GM12878 (cell line): Measurements from ENCODE around the gene TRAPPC6A. TPM values are rescaled to one million over a fixed set of nuclear protein-coding genes. Genes with fewer than 3 reads are reported as not detected.

Source experiments
- ATAC-seq: fragments of 200-7000 bp; cut with Tn5 transposase; 3 replicates; pipeline ENCODE4 v1.9.1; 2020; ENCODE audit warnings: mild to moderate bottlenecking, moderate library complexity
- BruUV-seq: library from RNA; stranded (reverse); fragments of 400-500 nt; replicated peaks from 2 replicates; lab custom pipeline; 2021; lab: Mats Ljungman, UMichigan
- CTCF ChIA-PET: fragments of 300-600 bp; sonication (Branson Sonifier 250); formaldehyde crosslinking; extraction: SDS; loops from one replicate; lab custom pipeline; 2021; ENCODE audit warnings: inconsistent platforms; lab: Yijun Ruan, JAX
- POLR2A ChIA-PET: fragments of 350-600 bp; formaldehyde crosslinking; extraction: SDS; loops from one replicate; lab custom pipeline; 2021; ENCODE audit warnings: inconsistent platforms; lab: Charles Lee
- RAD21 ChIA-PET: fragments of 300-600 bp; sonication (Branson Sonifier 250); formaldehyde crosslinking; loops from one replicate; lab custom pipeline; 2023; ENCODE audit warnings: antibody characterized with exemption; ENCODE audit not compliant: unreplicated experiment; lab: Charles Lee
- SMC1A ChIA-PET: fragments of 300-600 bp; sonication (Branson Sonifier 250); formaldehyde crosslinking; loops from one replicate; lab custom pipeline; 2023; ENCODE audit not compliant: unreplicated experiment, uncharacterized antibody; lab: Charles Lee
- DNase-seq: peaks from one replicate; pipeline ENCODE4 v3.0.0-alpha.2; 2011; ENCODE audit warnings: low read depth, low spot score
- FAIRE-seq: peaks from 3 replicates; lab custom pipeline; 2011; peaks lifted over from hg19 to GRCh38; lab: Jason Lieb, UNC
- H2AFZ ChIP-seq: 2 replicates; pipeline ENCODE4 v1.6.0; 2011; ENCODE audit warnings: low read depth, low read length, control low read depth; ENCODE audit not compliant: control insufficient read depth
- H3K27ac ChIP-seq: 2 replicates; pipeline ENCODE4 v1.5.1; 2011; ENCODE audit warnings: control low read depth; ENCODE audit not compliant: control insufficient read depth, insufficient read depth
- H3K27me3 ChIP-seq, 2 experiments: replicated peaks in 1 of 2; 2 replicates each; pipeline versions ENCODE4 v1.6.0 to v1.6.1; 2011; ENCODE audit warnings: low read length in 1 of 2; ENCODE audit not compliant: control insufficient read depth in 2 of 2, insufficient read depth in 2 of 2
- H3K36me3 ChIP-seq, 2 experiments: 2 replicates each; pipeline ENCODE4 v1.5.1; 2011; ENCODE audit warnings: low read length in 1 of 2; ENCODE audit not compliant: control insufficient read depth in 2 of 2, insufficient read depth in 2 of 2
- H3K4me1 ChIP-seq: 2 replicates; pipeline ENCODE4 v1.6.1; 2011; ENCODE audit warnings: mild to moderate bottlenecking, low read length, moderate library complexity, mixed read lengths; ENCODE audit not compliant: control insufficient read depth, insufficient read depth
- H3K4me2 ChIP-seq: 2 replicates; pipeline ENCODE4 v1.6.0; 2011; ENCODE audit warnings: control low read depth; ENCODE audit not compliant: control insufficient read depth, insufficient read depth
- H3K4me3 ChIP-seq: fragments of 200-600 bp; sonication (generic); 2 replicates; pipeline ENCODE4 v1.5.1; 2016
- H3K79me2 ChIP-seq: 2 replicates; pipeline ENCODE4 v1.6.0; 2011; ENCODE audit warnings: low read length; ENCODE audit not compliant: control insufficient read depth, insufficient read depth
- H3K9ac ChIP-seq: 2 replicates; pipeline ENCODE4 v1.8.0; 2011; ENCODE audit warnings: low read length, control low read depth, mixed read lengths; ENCODE audit not compliant: control insufficient read depth, insufficient read depth
- H3K9me3 ChIP-seq: replicated peaks from 3 replicates; pipeline ENCODE4 v1.5.1; 2011; ENCODE audit warnings: mild to moderate bottlenecking, low read length; ENCODE audit not compliant: control insufficient read depth, insufficient read depth
- H4K20me1 ChIP-seq: 2 replicates; pipeline ENCODE4 v1.6.0; 2011; ENCODE audit not compliant: control insufficient read depth, insufficient read depth
- BACH1 ChIP-seq: fragments of 450-650 bp; IDR thresholded peaks from 2 replicates; pipeline ENCODE4 v1.6.1; 2017; ENCODE audit warnings: mild to moderate bottlenecking, borderline replicate concordance
- CEBPB ChIP-seq, 2 experiments: fragments of 150-350 bp in 1 of 2; IDR thresholded peaks; 2 replicates each; pipeline ENCODE4 v1.6.1; 2012 to 2014; ENCODE audit warnings: low read depth in 2 of 2, low read length in 2 of 2, borderline replicate concordance in 1 of 2, inconsistent platforms in 1 of 2
- E2F8 ChIP-seq: fragments of 450-650 bp; IDR thresholded peaks from 2 replicates; pipeline ENCODE4 v1.6.1; 2018; ENCODE audit warnings: mild to moderate bottlenecking, low read depth, moderate library complexity; ENCODE audit not compliant: partially characterized antibody
- KAT2A ChIP-seq: conservative IDR thresholded peaks from 2 replicates; pipeline ENCODE4 v1.6.1; 2011; ENCODE audit warnings: low read depth, low read length; ENCODE audit not compliant: control insufficient read depth
- NR2C1 ChIP-seq: fragments of 450-650 bp; IDR thresholded peaks from 2 replicates; pipeline ENCODE4 v1.6.1; 2017; ENCODE audit warnings: antibody characterized with exemption, mild to moderate bottlenecking, moderate library complexity
- RAD21 ChIP-seq: IDR thresholded peaks from 2 replicates; pipeline ENCODE4 v1.6.1; 2011; ENCODE audit warnings: mild to moderate bottlenecking, low read depth, low read length, moderate library complexity; ENCODE audit not compliant: insufficient read depth
- RB1 ChIP-seq: fragments of 450-650 bp; formaldehyde crosslinking; IDR thresholded peaks from 2 replicates; pipeline ENCODE4 v1.6.1; 2017; ENCODE audit warnings: mild to moderate bottlenecking, borderline replicate concordance
- SIN3A ChIP-seq: IDR thresholded peaks from 2 replicates; pipeline ENCODE4 v1.6.1; 2012; ENCODE audit warnings: low read depth, low read length, improper control_type of control experiment
- SPI1 ChIP-seq: IDR thresholded peaks from 2 replicates; pipeline ENCODE4 v1.6.1; 2011; ENCODE audit warnings: low read depth, mild to moderate bottlenecking, low read length, moderate library complexity, borderline replicate concordance; ENCODE audit not compliant: insufficient read depth
- TCF7 ChIP-seq: IDR thresholded peaks from 2 replicates; pipeline ENCODE4 v1.6.1; 2014; ENCODE audit warnings: antibody characterized with exemption, borderline replicate concordance
- ZBED1 ChIP-seq: IDR thresholded peaks from 2 replicates; pipeline ENCODE4 v1.6.1; 2016; ENCODE audit warnings: borderline replicate concordance
- WGBS: methylation state at CpG from one replicate; pipeline ENCODE4 v1.1.6; 2016; ENCODE audit warnings: low lambda C conversion rate; ENCODE audit not compliant: insufficient replicate concordance, insufficient coverage; ENCODE audit errors: missing lambda C conversion rate; 5-methylcytosine and 5-hydroxymethylcytosine counted together
- in situ Hi-C: fragments of 300-500 bp; cut with MboI; formaldehyde crosslinking; loops from 9 replicates; pipeline ENCODE4 v1.14.3; 2018; ENCODE audit warnings: mixed read lengths
- intact Hi-C: fragments of 100-400 bp; cut with micrococcal nuclease; formaldehyde crosslinking; loops from one replicate; pipeline ENCODE4 v1.14.2; 2022; ENCODE audit not compliant: unreplicated experiment
- polyA plus RNA-seq, 11 experiments: library from polyadenylated mRNA; depleted of rRNA in 4 of 11; unstranded in 6 of 11; stranded (reverse) in 5 of 11; fragments of >200 nt; fragmentation: Nextera tagmentation in 4 of 11; fragmentation: Illumina TruSeq in 1 of 11; extraction: Ambion mirVana in 4 of 11; extraction: Trizol in 1 of 11; gene quantifications; 1 replicate in 1 of 11; 2 replicates in 10 of 11; pipeline versions ENCODE4 v1.2.1 to v1.2.3, GENCODE V29; 2011 to 2016; ENCODE audit warnings: inconsistent platforms in 2 of 11, missing spikeins in 2 of 11, low read depth in 1 of 11
- total RNA-seq, 4 experiments: library from RNA; depleted of rRNA in 3 of 4; stranded (reverse); fragments of >200 nt in 3 of 4; fragmentation: Illumina TruSeq in 1 of 4; extraction: Trizol in 1 of 4; gene quantifications; 2 replicates each; pipeline versions ENCODE4 v1.2.1 to v1.2.3, GENCODE V29; 2013 to 2021
- TF ChIP-seq, protein P1 (sequence below): IDR thresholded peaks from 2 replicates; pipeline ENCODE4 v1.6.1; 2011; ENCODE audit warnings: borderline replicate concordance, low read depth, mild to moderate bottlenecking, moderate library complexity, low read length; ENCODE audit not compliant: insufficient read depth, poor library complexity, severe bottlenecking

Gene TRAPPC6A
- total and polyA plus RNA-seq, 10 of the 15 experiments (the other 5 are each of a cell fraction or from before 2014, with no cell fraction given): 1.8 to 83.9 (median 35.8) TPM

DNA sequence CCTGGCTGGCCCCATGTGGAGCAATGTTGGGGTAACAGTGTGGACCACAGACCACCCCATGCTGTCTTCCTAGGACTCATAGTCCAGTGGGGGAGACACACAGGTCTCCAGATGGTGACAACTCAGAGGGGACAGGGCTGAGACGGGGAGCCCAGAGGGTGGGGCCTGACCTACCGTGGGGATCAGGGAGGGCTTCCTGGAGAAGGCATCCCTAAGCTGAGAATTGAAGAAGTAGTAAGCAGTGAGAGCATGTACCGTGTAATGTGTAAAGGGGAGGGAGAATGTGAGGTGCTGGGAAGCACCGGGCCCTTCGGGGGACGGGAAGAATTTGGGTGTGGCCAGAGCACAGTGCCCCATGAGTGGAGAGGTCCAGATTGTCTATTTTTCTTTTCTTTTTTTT lies 54.0 kb downstream of the TRAPPC6A start:
- ATAC-seq: no peak
- no peak overlapping the region for H3K4me3 ChIP-seq
- H3K27me3 ChIP-seq: no peaks in the 10 kb centered on the region
- no peak for FAIRE-seq
- H3K9ac ChIP-seq: no peak overlapping the region
- BruUV-seq: no TSS peak
- peaks cover 39% of the 10 kb centered on the region for H3K4me1 ChIP-seq
- no peak for TF ChIP-seq RB1
- TF ChIP-seq SPI1: no peak
- TF ChIP-seq KAT2A: no peak
- no peak for TF ChIP-seq TCF7
- TF ChIP-seq BACH1: no peak
- TF ChIP-seq, protein P1, sequence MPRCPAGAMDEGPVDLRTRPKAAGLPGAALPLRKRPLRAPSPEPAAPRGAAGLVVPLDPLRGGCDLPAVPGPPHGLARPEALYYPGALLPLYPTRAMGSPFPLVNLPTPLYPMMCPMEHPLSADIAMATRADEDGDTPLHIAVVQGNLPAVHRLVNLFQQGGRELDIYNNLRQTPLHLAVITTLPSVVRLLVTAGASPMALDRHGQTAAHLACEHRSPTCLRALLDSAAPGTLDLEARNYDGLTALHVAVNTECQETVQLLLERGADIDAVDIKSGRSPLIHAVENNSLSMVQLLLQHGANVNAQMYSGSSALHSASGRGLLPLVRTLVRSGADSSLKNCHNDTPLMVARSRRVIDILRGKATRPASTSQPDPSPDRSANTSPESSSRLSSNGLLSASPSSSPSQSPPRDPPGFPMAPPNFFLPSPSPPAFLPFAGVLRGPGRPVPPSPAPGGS: no peak
- no peak for TF ChIP-seq CEBPB (IDR thresholded peaks at IDR 0.05; ENCODE audit: borderline replicate concordance in 1 of 2, low read depth in 2 of 2, low read length in 2 of 2)
- no peak for TF ChIP-seq NR2C1
- TF ChIP-seq ZBED1: no peak
- TF ChIP-seq SIN3A: no peak
- no peak for TF ChIP-seq RAD21
- TF ChIP-seq E2F8: no peak
- no peaks in the 10 kb centered on the region for H4K20me1 ChIP-seq
- no peak overlapping the region for H2AFZ ChIP-seq
- H3K4me2 ChIP-seq: no peak overlapping the region
- whole genome bisulfite sequencing: 98% methylated on average over 6 of the region's 6 CpGs
- ChIA-PET RAD21 (interaction anchor here (1.2 to 2.2 kb wide), 3 partner anchors 13 to 63 kb away, joined by 3 to 6 read pairs (median 4); partner anchors contain the start of gene PPP1R37), POLR2A (interaction anchor here (1.7 kb wide), 1 partner anchor 108 kb away, joined by 4 read pairs; no protein-coding TSS in a partner anchor), SMC1A (interaction anchor here (4.6 kb wide), 1 partner anchor 12 kb away, joined by 39 read pairs; no protein-coding TSS in a partner anchor), CTCF (interaction anchor here (1.1 to 4.5 kb wide), 6 partner anchors 8 to 153 kb away, joined by 3 to 39 read pairs (median 4); no protein-coding TSS in a partner anchor)
- H3K79me2 ChIP-seq: peaks cover 49% of the 10 kb centered on the region
- intact Hi-C loops: no loop called here
- no peaks in the 10 kb centered on the region for H3K9me3 ChIP-seq
- in situ Hi-C loops: no loop called here
- DNase-seq: no peak
- no peak overlapping the region for H3K27ac ChIP-seq
- peaks cover 0 to 9% of the 10 kb centered on the region in 2 experiments; a peak in 3 of 4 replicates for H3K36me3 ChIP-seq
